Activated CD8-positive, alpha-beta memory T cell treated with anti-CD3 and anti-CD28 coated beads, Interleukin-2, amount 50 U/mL, for 1 hour (primary cell): ENCODE measurements around the gene GYPC.
"Not testable (repeated sequence)": the region's sequence is repeated elsewhere in the genome, so short reads cannot be mapped to it uniquely, and the experiment has no call there.

Source experiments
- DNase-seq: peaks from one replicate; pipeline ENCODE4 v3.0.0-alpha.2; 2020; ENCODE audit errors: extremely low read depth

The GYPC gene

DNA sequence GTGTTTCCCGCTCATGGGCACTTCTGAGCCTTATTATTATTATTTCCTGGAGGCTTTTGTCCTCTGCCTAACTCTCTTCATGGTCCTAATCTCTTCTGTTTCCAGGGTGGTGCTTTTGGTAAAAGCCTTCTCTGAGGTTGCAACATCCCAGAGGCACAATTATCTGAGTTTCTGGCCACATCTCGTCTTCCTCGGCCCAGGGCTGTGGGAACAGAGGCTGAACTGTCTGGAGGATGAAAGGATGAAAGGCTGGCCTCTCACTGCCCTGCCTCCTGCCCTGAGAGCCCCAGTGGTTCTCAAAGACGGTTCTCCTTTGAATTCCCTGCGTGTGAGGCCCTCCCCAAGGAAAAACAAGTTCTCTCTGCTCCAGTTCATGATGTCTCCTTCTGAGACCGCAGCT is 13.8 kb downstream of the GYPC start:
- DNase-seq: no peak

DNA sequence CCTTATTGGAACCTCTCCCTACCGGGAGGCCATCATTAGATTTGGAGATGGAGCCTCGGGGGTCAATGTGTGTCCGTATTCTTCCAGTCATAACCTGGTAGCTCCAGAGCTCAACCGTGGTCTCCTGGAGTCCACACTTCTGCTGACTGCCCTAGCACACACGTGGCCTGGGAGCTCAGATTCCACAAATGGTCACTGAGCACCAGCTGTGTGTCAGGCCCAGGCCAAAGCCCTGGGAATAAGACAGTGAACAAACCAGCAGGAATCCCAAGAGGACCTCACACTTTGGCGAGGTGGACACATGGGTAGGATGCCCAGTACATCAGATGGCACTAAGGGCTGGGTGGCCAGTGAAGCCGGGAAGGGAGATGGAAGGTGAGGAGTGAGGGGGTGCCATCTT is 15.5 kb downstream of the GYPC start:
- DNase-seq: no peak

DNA sequence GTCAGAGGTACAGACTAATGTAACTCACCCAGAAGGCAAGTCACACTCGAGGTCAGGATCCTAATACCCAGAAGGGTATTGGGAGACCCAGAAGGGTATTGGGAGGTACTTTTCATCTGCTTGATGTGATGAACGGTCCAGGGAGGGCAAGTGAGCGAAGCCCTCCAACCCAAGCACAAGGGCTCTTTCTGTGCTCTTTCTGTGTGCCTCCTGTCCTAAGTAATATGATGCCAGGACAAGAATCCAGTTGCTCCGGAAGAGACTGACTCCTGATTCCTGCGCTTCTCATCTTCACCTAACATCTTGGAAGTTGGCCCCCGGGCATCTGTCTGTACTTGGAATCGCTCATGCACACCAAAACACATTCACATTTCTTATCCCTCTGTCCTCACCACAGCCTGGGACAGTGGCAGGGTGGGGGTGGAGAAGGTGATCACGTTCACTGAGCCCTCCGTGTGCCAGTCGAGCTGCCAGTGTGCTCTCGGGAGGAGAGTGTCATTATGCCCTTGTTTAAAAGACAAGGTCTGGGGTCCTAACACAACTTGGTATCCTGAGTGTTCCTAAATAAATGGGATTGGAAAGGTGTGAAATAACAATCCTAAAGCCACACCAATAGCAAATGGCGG is 17.1 kb downstream of the GYPC start:
- no peak for DNase-seq

DNA sequence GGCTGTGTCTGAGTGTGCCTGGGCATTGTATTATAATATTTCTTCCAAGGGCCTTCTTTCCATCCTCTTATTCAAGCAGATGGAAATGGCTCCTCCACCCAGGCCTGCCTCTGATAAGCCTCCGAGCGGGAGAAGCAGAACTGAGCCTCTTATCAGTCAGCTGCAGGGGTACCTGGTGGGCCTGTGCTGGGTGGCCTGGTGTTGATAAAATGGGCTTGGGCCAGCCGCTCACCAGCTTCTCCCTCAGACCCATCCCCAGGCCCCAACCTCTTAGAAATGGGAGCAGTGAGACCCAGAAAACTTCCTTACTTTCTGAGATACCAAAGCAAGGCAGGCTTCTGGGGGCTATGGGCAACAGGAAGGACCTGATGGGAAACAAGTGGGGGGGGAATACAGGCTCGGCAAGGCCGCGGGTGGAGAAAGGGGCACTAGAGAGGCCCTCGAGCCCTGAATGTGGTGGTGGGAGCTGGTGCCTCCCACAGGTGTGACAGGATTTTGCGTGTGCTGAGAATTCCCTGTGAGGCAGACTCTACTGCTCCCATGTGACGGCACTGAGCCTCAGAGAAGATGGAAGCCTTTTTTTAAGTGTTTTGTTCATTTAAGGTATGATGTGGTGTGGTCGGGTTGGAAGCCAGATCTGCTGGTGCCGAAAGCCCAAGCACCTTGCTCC is 18.3 kb downstream of the GYPC start:
- DNase-seq: no peak

DNA sequence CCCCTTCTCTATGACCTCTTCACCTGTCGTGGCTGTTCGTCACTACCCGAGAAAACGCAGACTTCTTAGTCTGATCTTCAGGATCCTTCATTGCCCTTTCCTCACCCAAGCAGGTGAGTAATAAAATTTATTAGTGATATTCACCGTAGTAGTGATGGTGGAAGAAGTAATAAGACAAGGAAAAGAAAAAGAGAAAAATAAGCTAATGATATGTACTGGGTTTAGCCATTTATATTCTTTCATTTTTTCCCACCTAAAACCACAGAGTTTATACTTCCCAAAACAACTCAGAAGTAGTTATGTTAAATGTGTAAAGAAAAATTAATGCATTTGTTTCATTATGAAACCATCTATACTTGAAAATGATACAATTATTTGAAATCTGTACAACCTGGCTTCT is 19.7 kb downstream of the GYPC start:
- no peak for DNase-seq

DNA sequence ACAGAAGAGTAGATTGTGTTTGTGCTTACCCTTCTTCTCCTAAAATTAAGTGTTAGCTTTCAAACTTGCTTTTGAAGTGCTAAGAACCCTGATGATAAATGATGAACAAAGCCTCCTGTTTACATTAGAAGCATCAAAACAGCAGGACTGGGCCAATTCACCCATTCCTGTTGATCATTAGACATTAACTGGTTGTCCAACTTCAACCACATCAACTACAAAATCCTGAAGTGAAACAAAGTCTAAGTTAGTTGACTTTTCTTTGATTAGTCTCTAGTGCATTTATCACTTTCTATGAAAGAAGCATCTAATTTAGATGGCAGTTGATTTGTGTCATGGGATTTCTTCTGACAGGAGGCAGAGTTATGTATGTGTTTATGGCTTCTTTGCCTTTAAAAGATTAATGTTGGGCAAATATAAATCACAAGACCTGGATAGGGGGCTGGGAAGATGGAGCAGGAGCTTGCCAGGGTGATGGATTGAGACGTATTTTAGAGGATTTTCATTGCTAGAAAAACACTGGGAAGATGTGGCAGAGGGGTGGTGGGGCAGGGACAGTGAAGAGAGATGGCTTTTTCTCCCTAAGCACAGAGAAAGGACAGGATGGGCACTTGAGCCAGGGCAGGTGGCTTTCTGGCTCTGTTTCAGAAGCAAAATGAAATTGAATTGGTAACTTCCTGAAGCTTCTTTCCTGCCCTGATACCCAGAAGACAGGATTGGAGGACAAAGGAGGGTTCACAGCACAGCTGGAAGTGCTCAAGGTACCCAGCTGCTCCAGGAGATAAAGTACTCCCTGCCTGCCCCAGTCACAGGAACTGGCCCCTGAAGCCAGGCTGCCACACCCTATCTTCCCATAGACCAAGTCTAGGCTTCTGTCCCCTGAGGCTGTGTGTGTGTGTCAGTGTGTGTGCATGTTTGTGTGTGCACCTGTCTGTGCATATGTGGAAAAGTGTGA is 20.5 kb downstream of the GYPC start:
- no peak for DNase-seq

DNA sequence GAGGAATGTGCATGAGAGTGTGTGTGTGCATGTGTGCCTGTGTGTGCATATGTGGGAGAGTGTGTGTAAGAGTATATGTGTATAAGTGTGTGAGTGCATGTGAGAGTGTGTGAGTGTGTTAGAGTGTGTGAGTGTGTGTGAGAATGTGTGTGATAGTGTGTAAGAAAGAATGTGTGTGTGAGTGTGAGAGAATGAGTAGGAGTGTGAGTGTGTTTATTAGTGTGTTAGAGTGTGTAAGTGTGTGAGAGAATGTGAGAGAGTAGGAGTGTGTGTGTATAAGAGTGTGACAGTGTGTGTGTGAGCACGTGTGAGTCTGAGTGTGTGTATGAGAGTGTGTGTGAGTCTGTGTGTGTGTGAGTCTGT is 21.2 kb downstream of the GYPC start:
- no peak for DNase-seq

DNA sequence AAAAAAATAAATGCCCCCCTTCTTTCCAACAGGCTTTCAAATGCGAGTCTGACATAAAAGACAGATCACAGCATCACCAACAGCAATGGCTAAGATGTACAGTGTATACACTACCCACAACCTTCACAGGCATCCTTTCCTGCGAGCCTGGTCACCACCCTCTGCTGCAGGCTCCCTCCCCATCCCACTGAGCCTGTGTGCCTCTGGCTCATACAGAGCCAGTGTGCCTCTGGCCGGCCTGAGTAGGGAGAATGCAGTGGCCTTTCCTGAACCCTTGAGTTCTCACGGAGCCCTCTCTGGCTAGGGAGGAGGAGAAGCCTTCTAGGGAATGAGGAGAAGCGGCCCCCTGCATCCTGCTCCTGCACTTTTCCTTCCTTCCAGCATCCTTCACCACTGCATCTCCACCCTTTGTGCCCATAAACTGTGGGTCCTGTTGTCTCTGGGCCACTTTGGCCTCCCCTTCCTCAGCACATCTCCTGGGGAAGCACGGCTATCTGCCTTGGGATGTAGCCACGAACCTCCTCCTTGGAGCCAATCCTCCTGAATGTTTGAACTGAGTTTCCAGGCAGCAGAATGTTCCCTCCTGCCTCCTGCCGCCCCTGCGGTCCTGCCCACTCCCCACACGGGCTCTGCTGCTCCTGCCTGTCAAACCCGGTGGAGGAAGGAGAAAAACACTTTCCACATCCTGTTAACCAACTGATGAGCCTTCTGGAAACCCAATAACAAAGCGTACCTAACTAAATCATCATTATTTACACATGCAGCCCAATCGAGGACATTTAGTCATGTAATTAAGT is 22.5 kb downstream of the GYPC start:
- DNase-seq: no peak

DNA sequence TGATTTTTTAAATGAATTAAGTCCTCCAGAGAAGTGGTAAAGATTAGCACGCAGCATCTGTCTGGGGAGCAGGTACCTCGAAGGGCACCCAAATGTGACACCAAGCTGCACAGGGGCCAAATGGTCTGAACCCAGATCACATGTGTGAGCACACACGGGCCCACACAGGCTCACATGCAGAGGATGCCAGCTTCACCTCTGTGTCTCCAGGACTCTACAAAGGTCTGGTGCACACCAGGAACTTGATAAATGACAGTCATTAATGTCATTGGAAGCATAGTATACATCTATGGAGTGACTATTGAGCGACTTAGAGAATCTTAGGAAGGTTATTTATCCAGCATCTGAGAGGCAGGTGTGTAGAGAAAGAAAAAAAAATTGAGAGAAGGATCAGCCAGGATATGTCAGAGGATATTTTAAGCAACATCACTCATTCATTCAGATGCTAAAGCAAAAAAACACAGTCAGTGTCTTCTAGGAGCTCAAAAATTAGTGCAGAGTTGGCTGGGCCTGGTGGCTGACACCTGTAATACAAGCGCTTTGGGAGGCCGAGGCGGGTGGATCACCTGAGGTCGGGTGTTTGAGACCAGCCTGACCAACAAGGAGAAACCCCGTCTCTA is 23.2 kb downstream of the GYPC start:
- no peak for DNase-seq

DNA sequence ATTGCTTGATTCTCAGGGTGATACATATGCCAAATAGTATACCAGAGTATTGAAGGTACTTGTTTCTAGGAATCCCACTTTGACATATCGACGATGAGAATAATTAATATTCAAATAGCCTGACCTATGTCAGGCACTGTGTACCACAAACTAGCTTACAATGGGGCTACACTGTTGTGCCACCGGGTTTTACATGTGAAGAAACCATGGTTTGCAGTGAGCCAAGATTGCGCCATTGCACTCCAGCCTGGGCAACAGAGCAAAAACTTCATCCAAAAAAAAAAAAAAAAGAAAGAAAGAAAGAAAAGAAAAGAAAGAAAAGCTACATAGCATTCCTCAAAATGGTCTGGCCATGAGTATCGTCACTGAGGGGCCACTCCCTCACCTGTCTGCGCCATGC is 25.5 kb downstream of the GYPC start:
- no peak for DNase-seq

DNA sequence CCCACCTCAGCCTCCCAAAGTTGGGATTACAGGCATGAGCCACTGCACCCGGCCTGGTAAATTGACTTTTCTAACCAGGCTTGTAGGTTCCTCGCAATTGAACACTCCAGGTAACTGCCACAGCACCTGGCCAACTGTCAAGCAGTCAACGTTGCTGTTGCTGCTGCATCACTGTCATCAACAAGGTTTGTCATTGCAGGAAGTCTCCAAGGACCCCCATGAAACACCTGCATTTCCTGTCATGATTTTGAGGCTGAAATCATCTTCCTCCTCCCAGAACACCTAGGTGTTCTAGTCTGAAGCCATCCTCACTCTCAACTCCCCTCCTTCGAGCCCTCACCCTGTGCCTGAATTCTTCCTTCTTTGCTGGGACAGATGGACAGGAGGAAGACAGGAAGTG is 29.7 kb downstream of the GYPC start:
- DNase-seq: no peak

DNA sequence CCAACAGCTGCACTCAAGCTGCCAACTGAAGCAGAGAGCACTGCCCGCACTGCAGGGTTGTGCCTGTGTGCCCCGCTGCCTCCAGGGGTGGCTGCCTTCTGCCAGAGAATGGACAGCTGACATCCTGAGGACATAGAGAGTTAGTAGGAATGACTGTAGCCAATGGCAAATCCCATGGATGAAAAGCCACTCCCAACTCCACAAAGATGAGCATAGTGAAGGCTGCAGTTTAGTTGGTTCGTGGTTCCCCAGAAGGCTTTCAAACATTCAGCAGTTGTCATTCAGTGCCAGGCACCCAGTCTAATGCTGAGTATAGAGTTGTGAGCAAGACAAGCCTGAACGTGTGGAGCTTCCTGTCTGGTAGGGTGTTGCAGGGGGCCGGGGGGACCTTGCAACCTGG is 30.3 kb downstream of the GYPC start:
- DNase-seq: no peak

DNA sequence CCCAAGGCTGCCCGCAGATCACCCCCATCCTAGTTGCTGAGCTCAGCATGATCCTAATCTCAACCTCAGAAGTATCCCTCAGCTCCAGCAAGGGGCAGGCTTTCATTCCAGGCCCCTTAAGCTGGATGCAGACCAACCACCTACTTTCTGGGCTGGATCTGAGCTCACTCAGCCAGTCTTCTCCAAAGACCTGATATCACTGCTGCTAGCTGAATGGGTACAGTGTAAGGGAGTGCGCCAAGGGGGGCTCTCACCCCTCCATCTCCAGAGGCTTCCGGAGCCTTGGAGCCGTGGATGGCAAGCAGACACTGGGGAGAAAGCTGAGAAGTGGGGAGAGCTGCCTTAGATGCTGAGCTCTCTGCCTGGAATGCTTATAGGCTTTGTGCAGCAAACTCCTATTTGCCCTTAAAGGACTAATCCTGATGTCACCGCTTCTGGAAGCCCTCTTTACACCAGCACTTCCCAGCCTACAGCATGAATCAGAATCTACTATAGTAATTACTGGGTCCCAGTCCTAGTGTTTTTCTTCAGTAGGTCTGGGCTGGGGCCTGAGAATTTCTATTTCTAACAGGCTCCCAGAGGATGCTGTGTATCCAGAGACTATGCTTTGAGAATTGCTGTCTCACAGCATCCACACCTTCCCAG is 31.0 kb downstream of the GYPC start:
- no peak for DNase-seq

DNA sequence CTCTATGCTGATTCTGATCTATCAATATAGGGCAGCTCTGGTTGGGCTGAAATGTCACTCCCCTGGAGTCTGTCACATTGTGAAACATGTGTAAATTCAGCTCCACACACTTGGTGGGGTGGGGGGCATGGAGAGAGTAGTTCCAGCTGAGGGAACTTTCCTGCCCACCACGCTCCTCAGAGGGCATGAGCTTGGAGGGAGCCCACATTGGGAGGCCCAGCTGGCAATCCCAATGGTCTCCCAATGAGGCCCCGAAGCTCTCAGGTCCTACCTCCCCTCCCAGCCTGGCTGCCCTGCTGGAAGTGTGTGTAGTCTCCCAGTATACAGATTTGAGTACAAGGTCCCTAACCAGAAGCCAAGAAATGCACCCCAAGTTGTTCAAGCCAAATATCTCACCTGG is 31.5 kb downstream of the GYPC start:
- DNase-seq: no peak

DNA sequence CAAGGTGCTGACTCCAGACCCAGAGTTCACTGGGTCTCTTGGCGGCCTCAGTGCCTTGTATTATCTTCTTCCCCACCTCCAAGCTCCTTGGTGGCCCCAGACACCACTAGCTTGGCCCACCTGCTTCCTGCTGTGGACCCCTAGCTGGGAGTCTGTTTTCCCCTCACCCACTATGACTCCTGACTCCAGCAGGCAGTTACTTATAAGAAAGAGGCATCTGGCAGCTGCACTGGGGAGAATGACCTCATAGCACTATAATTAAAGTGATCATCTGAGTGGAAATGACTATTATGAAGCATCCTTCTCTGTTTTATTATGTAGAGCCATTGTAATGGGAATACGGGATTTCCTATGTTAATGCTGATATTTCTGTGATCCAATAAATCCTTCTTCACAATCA is 32.6 kb downstream of the GYPC start:
- not testable (repeated sequence) for DNase-seq

DNA sequence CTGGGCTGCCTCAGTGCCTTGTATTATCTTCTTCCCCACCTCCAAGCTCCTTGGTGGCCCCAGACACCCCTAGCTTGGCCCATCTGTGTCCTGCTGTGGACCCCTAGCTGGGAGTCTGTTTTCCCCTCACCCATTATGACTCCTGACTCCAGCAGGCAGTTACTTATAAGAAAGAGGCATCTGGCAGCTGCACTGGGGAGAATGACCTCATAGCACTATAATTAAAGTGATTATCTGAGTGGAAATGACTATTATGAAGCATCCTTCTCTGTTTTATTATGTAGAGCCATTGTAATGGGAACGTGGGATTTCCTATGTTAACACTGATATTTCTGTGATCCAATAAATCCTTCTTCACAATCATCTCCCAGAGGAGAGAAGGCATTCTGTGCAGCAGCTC is 36.3 kb downstream of the GYPC start:
- DNase-seq: not testable (repeated sequence)

DNA sequence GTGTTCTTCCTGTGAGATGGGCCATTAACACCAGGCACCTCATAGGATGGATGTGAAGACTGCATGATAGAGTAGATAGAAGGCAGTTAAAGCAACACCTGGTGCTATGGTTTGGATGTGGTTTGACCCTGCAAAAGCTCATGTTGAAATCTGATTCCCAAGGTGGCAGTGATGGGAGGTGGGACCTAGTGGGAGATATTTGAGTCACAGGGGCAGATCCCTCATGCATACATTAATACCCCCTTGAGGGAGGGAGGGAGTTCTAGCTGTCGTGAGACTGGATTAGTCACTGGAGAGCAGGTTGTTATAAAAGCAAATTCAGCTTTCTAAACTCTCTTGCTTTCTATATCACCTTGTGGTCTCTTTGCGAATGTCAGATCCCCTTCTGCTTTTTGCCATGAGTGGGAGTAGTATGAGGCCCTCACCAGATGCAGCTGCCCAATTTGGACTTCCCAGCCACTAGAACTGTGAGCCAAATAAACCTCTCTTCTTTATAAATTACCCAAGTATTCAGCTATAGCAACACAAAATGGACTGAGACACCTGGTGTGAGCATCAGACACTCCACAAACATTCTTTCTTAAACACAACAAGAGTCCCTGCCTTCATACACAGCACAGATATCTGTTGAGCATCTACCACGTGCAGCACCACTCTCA is 37.1 kb downstream of the GYPC start:
- not testable (repeated sequence) for DNase-seq

DNA sequence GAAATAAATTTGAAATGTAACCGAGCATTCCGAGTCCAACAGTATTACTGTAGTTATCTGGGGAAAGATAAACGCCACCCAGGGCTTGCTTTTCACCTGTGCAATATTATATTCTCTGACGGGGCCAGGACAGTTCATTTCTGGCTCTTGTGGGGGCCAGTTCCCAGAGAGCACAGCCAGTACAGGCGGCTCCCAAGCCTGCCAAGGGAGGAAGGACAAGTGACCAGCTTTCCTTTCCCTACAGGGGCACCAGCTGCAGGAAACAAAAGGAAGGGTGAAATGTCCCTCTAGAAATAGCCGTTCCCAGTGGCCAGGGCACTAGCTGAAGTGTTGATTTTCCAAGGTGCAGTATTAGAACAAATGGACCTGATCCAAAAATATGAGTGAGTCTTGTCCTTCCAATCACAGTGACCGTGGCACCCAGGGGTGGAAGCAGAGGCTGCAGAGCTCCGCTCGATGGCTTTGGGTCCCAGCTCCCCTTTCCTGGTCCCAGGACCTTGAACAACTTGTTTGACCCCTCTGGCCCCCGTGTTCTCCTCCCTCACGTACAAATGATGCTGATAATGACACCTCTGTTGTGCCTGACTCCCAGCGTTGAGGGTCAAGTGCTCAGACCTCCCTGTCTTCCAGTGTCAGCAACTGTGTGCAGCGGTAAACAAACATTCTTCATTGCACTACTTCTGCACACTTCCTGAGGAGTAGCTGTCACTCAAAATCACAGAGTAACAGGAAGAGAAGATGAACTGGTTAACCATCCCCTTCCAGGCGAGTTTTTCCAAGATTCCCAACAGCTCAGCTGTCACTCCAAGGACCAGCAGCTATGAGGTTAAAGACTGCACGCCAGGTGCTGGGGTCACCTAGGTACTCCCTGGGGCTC is 40.9 kb downstream of the GYPC start:
- no peak for DNase-seq

DNA sequence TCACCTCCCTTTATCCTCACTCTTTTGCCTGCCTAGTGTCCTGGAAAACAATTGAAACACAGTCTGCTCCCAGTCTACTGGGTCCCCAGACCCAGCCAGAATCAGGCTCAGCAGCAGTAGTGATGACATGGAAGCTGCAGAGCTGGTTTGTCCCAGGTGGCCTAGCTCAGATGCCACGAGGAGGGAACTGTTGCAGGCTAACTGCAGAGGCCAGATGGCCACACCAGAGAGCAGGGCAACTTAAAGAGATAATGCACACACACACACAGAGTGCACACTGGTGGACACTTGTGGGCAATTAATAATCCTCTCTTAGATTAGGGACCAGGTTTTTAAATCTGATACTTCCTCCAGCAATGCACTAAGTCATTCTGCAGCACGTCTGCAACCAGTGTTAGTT is 42.4 kb downstream of the GYPC start:
- DNase-seq: no peak

DNA sequence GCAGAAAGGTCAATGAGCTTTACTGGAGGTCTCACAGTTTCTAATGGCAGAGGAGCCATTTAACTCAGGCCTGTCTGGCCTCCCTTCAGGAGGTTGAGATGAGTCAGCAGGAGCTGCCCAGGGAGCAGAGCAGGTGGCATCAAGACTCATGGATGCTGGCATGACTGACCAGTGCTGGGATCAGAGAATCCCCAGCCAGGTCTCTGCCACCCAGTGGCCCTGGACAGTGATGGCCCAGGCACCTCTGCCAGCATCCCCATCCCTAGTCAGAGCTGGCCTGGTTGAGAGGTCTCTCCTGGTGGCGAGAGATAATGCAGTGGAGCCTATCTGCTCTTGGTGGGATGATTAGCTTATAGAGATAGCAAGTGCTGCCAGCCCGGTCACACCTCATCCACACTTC is 43.1 kb downstream of the GYPC start:
- no peak for DNase-seq
